HG02840 (cell line): ENCODE results near the gene ACKR1.

Experiments
- ATAC-seq: cut with Tn5 transposase; IDR thresholded peaks from one replicate; pipeline ENCODE4 v1.9.1; 2021; ENCODE audit warnings: mild to moderate bottlenecking, moderate library complexity, moderate number of reproducible peaks; ENCODE audit not compliant: unreplicated experiment, low FRiP score

ACKR1 gene

GRCh38 chr1:159218649-159219636 is 14.3 kb downstream of the ACKR1 start:
- ATAC-seq = no peak

GRCh38 chr1:159222075-159222865 is 17.6 kb downstream of the ACKR1 start:
- ATAC-seq = no peak

GRCh38 chr1:159223004-159223403 is 18.3 kb downstream of the ACKR1 start:
- ATAC-seq = no peak

- no peak for ATAC-seq
Observed at GRCh38 chr1:159228554-159228953, 23.9 kb downstream of the ACKR1 start.

- no peak for ATAC-seq
Observed at GRCh38 chr1:159229260-159229885, 24.7 kb downstream of the ACKR1 start.

- no peak for ATAC-seq
Observed at GRCh38 chr1:159229896-159230295, 25.2 kb downstream of the ACKR1 start.

- no peak for ATAC-seq
Observed at GRCh38 chr1:159239551-159240220, 35.0 kb downstream of the ACKR1 start.

GRCh38 chr1:159247266-159247665 is 42.6 kb downstream of the ACKR1 start:
- no peak for ATAC-seq

- no peak for ATAC-seq
Observed at GRCh38 chr1:159248311-159248710, 43.6 kb downstream of the ACKR1 start.

GRCh38 chr1:159250638-159251216 is 46.1 kb downstream of the ACKR1 start:
- ATAC-seq = no peak
